Suprapubic skin (tissue), 4 donors: ENCODE data around the gene FMN1.

Experiments used
- CTCF ChIP-seq, 2 donors: fragments of 200-600 bp in 1 of 2; fragments of 450-650 bp in 1 of 2; sonication (generic) in 1 of 2; IDR thresholded peaks; one replicate each; pipeline ENCODE4 v1.5.1; 2016 to 2019; ENCODE audit warnings: antibody characterized with exemption in 2 of 2, mild to moderate bottlenecking in 1 of 2, moderate library complexity in 1 of 2
- POLR2A ChIP-seq, 2 donors: fragments of 450-650 bp; IDR thresholded peaks; one replicate each; pipeline ENCODE4 v1.6.1; 2017; ENCODE audit warnings: antibody characterized with exemption in 2 of 2, mild to moderate bottlenecking in 2 of 2, moderate library complexity in 2 of 2
- POLR2AphosphoS5 ChIP-seq, 3 donors: sonication (generic); formaldehyde crosslinking; IDR thresholded peaks; one replicate each; pipeline ENCODE4 v1.6.1; 2017; ENCODE audit warnings: antibody characterized with exemption in 3 of 3

- no peak for TF ChIP-seq CTCF (IDR thresholded peaks at IDR 0.05)
- TF ChIP-seq POLR2A (IDR thresholded peaks at IDR 0.05): no peak
- no peak for TF ChIP-seq POLR2AphosphoS5 (IDR thresholded peaks at IDR 0.05)
Observed at GRCh38 chr15:33093222-33093621, 101.3 kb downstream of the FMN1 start.
